PFSK-1 (cell line): Measurements from ENCODE around the gene OR4K5. TPM values are rescaled to one million over a fixed set of nuclear protein-coding genes. Genes with fewer than 3 reads are reported as not detected.

Source experiments
- FOXP2 ChIP-seq: optimal IDR thresholded peaks from 2 replicates; pipeline ENCODE3; 2011; ENCODE audit warnings: borderline replicate concordance, control low read depth, inconsistent platforms; ENCODE audit not compliant: insufficient read depth; ENCODE audit errors: extremely low read length, extremely low read depth
- POLR2AphosphoS5 ChIP-seq: IDR thresholded peaks from 2 replicates; pipeline ENCODE4 v1.6.1; 2012; ENCODE audit warnings: low read depth, mild to moderate bottlenecking, control low read depth, low read length, moderate library complexity
- REST ChIP-seq, 2 experiments: IDR thresholded peaks; 2 replicates each; pipeline versions ENCODE4 v1.6.1 to v1.8.0; 2011 to 2012; ENCODE audit warnings: low read depth in 2 of 2, low read length in 2 of 2, control low read depth in 1 of 2, inconsistent platforms in 1 of 2, mild to moderate bottlenecking in 1 of 2, moderate library complexity in 1 of 2; ENCODE audit not compliant: insufficient read depth in 1 of 2
- SIN3A ChIP-seq: IDR thresholded peaks from 2 replicates; pipeline ENCODE4 v1.6.1; 2012; ENCODE audit warnings: mild to moderate bottlenecking, low read length, moderate library complexity, borderline replicate concordance; ENCODE audit not compliant: insufficient read depth
- TAF1 ChIP-seq: IDR thresholded peaks from 2 replicates; pipeline ENCODE4 v1.6.1; 2012; ENCODE audit warnings: low read length, control low read depth, borderline replicate concordance; ENCODE audit not compliant: insufficient read depth
- polyA plus RNA-seq: library from polyadenylated mRNA; unstranded; fragments of >200 nt; gene quantifications from one replicate; pipeline ENCODE4 v1.2.1, GENCODE V29; 2012; ENCODE audit warnings: low read depth, missing spikeins; ENCODE audit not compliant: insufficient read length

The OR4K5 gene
- polyA plus RNA-seq, result not detected

GRCh38 chr14:19920021-19920657, at the start of gene OR4K5:
Gene OR4K5 (plus strand): TSS chr14:19920607. CDS start chr14:19920607, 0 bp downstream.
- TF ChIP-seq TAF1 (no peak), POLR2AphosphoS5 (no peak), SIN3A (no peak), FOXP2 (no peak), REST (IDR thresholded peaks at IDR 0.05; ENCODE audit: insufficient read depth in 1 of 2, low read depth in 2 of 2, low read length in 2 of 2) (no peak)

GRCh38 chr14:19873178-19873577, 47.2 kb upstream of the OR4K5 start:
- TF ChIP-seq FOXP2, result no peak
- TF ChIP-seq REST (IDR thresholded peaks at IDR 0.05; ENCODE audit: insufficient read depth in 1 of 2, low read depth in 2 of 2, low read length in 2 of 2), result no peak
- no peak for TF ChIP-seq SIN3A
- no peak for TF ChIP-seq TAF1
- no peak for TF ChIP-seq POLR2AphosphoS5

GRCh38 chr14:19874842-19875241, 45.6 kb upstream of the OR4K5 start, which contains the start of gene OR4K2:
Gene OR4K2 (plus strand): TSS chr14:19875142. CDS start chr14:19876268, 1,126 bp downstream.
- TF ChIP-seq POLR2AphosphoS5, result no peak
- TF ChIP-seq SIN3A, result no peak
- TF ChIP-seq REST (IDR thresholded peaks at IDR 0.05; ENCODE audit: insufficient read depth in 1 of 2, low read depth in 2 of 2, low read length in 2 of 2), result no peak
- TF ChIP-seq FOXP2, result no peak
- no peak for TF ChIP-seq TAF1

- TF ChIP-seq FOXP2 (no peak), SIN3A (no peak), TAF1 (no peak), REST (IDR thresholded peaks at IDR 0.05; ENCODE audit: insufficient read depth in 1 of 2, low read depth in 2 of 2, low read length in 2 of 2) (no peak), POLR2AphosphoS5 (no peak)
These were observed 42.3 kb upstream of the OR4K5 start for GRCh38 chr14:19878029-19878642.
